ENCODE measurements around the gene BLOC1S1. TPM values are rescaled to one million over a fixed set of nuclear protein-coding genes. Genes with fewer than 3 reads are reported as not detected.

BLOC1S1 gene
- total RNA-seq, 1 experiment from 2014 or later: 76.0 TPM

GRCh38 chr12:55708695-55709233, 7.1 kb upstream of the BLOC1S1 start:
- H3K4me1 ChIP-seq (ENCODE audit: insufficient read depth, low read length, poor library complexity, severe bottlenecking): peaks cover 14% of the 10 kb centered on the region
- no peak for TF ChIP-seq CTCF (conservative IDR thresholded peaks at IDR 0.05; ENCODE audit: low read depth, low read length)
- no peak for TF ChIP-seq EZH2 (IDR thresholded peaks at IDR 0.05; ENCODE audit: borderline replicate concordance, low read depth, low read length, poor library complexity, severe bottlenecking)
- intact Hi-C loops (cut with micrococcal nuclease; ENCODE audit: unreplicated experiment): no loop called here
- CTCF ChIA-PET: no interaction called here
- no peaks in the 10 kb centered on the region for H3K9me3 ChIP-seq (ENCODE audit: low read depth, low read length, poor library complexity, severe bottlenecking)
- POLR2A ChIA-PET (ENCODE audit: low non-redundant PET): no interaction called here
- peak overlapping the region; percentile 58 for H3K4me3 ChIP-seq (ENCODE audit: low read depth, low read length, poor library complexity, severe bottlenecking)
- no peaks in the 10 kb centered on the region for H3K27me3 ChIP-seq (replicated peaks; ENCODE audit: insufficient read depth, low read depth, low read length, poor library complexity)
- DNase-seq (ENCODE audit: low spot score): no peak
- no TSS peak for BruUV-seq (replicated peaks)
- H3K36me3 ChIP-seq (ENCODE audit: insufficient read depth, low read length, poor library complexity, severe bottlenecking): no peaks in the 10 kb centered on the region
- no peak overlapping the region for H3K27ac ChIP-seq (ENCODE audit: low read depth, low read length, poor library complexity, severe bottlenecking)

GRCh38 chr12:55711786-55712553, 3.9 kb upstream of the BLOC1S1 start:
- peaks cover 12% of the 10 kb centered on the region for H3K4me1 ChIP-seq (ENCODE audit: insufficient read depth, low read length, poor library complexity, severe bottlenecking)
- H3K27ac ChIP-seq (ENCODE audit: low read depth, low read length, poor library complexity, severe bottlenecking): no peak overlapping the region
- ChIA-PET CTCF (interaction anchor here (0.6 kb wide), 1 partner anchor 9 kb away, joined by 3 read pairs; no protein-coding TSS in a partner anchor), POLR2A (ENCODE audit: low non-redundant PET) (no interaction called here)
- H3K36me3 ChIP-seq (ENCODE audit: insufficient read depth, low read length, poor library complexity, severe bottlenecking): no peaks in the 10 kb centered on the region
- no peaks in the 10 kb centered on the region for H3K27me3 ChIP-seq (replicated peaks; ENCODE audit: insufficient read depth, low read depth, low read length, poor library complexity)
- H3K9me3 ChIP-seq (ENCODE audit: low read depth, low read length, poor library complexity, severe bottlenecking): no peaks in the 10 kb centered on the region
- no peak overlapping the region for H3K4me3 ChIP-seq (ENCODE audit: low read depth, low read length, poor library complexity, severe bottlenecking)
- no peak for TF ChIP-seq EZH2 (IDR thresholded peaks at IDR 0.05; ENCODE audit: borderline replicate concordance, low read depth, low read length, poor library complexity, severe bottlenecking)
- TF ChIP-seq CTCF (conservative IDR thresholded peaks at IDR 0.05; ENCODE audit: low read depth, low read length): no peak
- no peak for DNase-seq (ENCODE audit: low spot score)
- no TSS peak for BruUV-seq (replicated peaks)
- intact Hi-C loops (cut with micrococcal nuclease; ENCODE audit: unreplicated experiment): no loop called here

- H3K27me3 ChIP-seq (replicated peaks; ENCODE audit: insufficient read depth, low read depth, low read length, poor library complexity): no peaks in the 10 kb centered on the region
- H3K4me3 ChIP-seq (ENCODE audit: low read depth, low read length, poor library complexity, severe bottlenecking): no peak overlapping the region
- TF ChIP-seq EZH2 (IDR thresholded peaks at IDR 0.05; ENCODE audit: borderline replicate concordance, low read depth, low read length, poor library complexity, severe bottlenecking) (no peak), CTCF (conservative IDR thresholded peaks at IDR 0.05; ENCODE audit: low read depth, low read length) (no peak)
- no peak overlapping the region for H3K27ac ChIP-seq (ENCODE audit: low read depth, low read length, poor library complexity, severe bottlenecking)
- no peaks in the 10 kb centered on the region for H3K9me3 ChIP-seq (ENCODE audit: low read depth, low read length, poor library complexity, severe bottlenecking)
- intact Hi-C loops (cut with micrococcal nuclease; ENCODE audit: unreplicated experiment): no loop called here
- POLR2A ChIA-PET (ENCODE audit: low non-redundant PET): no interaction called here
- H3K4me1 ChIP-seq (ENCODE audit: insufficient read depth, low read length, poor library complexity, severe bottlenecking): peaks cover 21% of the 10 kb centered on the region
- BruUV-seq (replicated peaks): no TSS peak
- no peaks in the 10 kb centered on the region for H3K36me3 ChIP-seq (ENCODE audit: insufficient read depth, low read length, poor library complexity, severe bottlenecking)
- CTCF ChIA-PET: no interaction called here
- no peak for DNase-seq (ENCODE audit: low spot score)
Observed at GRCh38 chr12:55712700-55713415, 3.0 kb upstream of the BLOC1S1 start.

Data from A673 (cell line).